Adrenal gland (tissue), 12 donors: ENCODE measurements around the gene SKOR1. TPM values are rescaled to one million over a fixed set of nuclear protein-coding genes. Genes with fewer than 3 reads are reported as not detected.

Source experiments
- DNase-seq, 7 donors: peaks; one replicate each; pipeline ENCODE4 v3.0.0-alpha.2; 2019 to 2020
- H3K27ac ChIP-seq, 5 donors: fragments of 200-600 bp; sonication (generic) in 4 of 5; 1 replicate in 3 of 5; 2 replicates in 2 of 5; pipeline versions ENCODE4 v1.5.1 to v1.8.0; 2016 to 2020; ENCODE audit warnings: mild to moderate bottlenecking in 1 of 5
- H3K27me3 ChIP-seq: fragments of 200-600 bp; 2 replicates; pipeline ENCODE4 v1.8.0; 2021
- H3K36me3 ChIP-seq, 2 donors: fragments of 200-600 bp; replicated peaks in 1 of 2; 1 replicate in 1 of 2; 2 replicates in 1 of 2; pipeline versions ENCODE4 v1.5.1 to v1.8.0; 2018 to 2022
- H3K4me1 ChIP-seq, 2 donors: fragments of 200-600 bp; replicated peaks in 1 of 2; 1 replicate in 1 of 2; 2 replicates in 1 of 2; pipeline versions ENCODE4 v1.5.1 to v1.8.0; 2018 to 2021
- H3K4me3 ChIP-seq, 4 donors: fragments of 200-600 bp; sonication (generic) in 3 of 4; one replicate each; pipeline ENCODE4 v1.5.1; 2016 to 2018
- H3K9me3 ChIP-seq, 3 donors: fragments of 200-600 bp; sonication (generic) in 1 of 3; replicated peaks in 1 of 3; 1 replicate in 2 of 3; 2 replicates in 1 of 3; pipeline versions ENCODE4 v1.5.1 to v1.8.0; 2016 to 2021
- CTCF ChIP-seq, 6 experiments: fragments of 450-650 bp in 4 of 6; fragments of 200-600 bp in 2 of 6; sonication (generic) in 1 of 6; IDR thresholded peaks; 1 replicate in 5 of 6; 2 replicates in 1 of 6; pipeline versions ENCODE4 v1.5.1 to v1.8.0; 2016 to 2021; ENCODE audit warnings: antibody characterized with exemption in 6 of 6, mild to moderate bottlenecking in 2 of 6, moderate library complexity in 1 of 6
- POLR2A ChIP-seq, 2 donors: fragments of 450-650 bp; IDR thresholded peaks; one replicate each; pipeline ENCODE4 v1.6.1; 2017; ENCODE audit warnings: antibody characterized with exemption in 2 of 2, mild to moderate bottlenecking in 2 of 2, moderate library complexity in 1 of 2
- WGBS, 4 donors: extraction: QIAGEN DNeasy Blood & Tissue Kit in 2 of 4; methylation state at CpG; one replicate each; pipeline versions ENCODE4 v1.1.5 to v1.1.7; 2013 to 2017; 5-methylcytosine and 5-hydroxymethylcytosine counted together
- intact Hi-C, 2 donors: fragments of 100-400 bp; cut with DNase I; formaldehyde crosslinking; loops; one replicate each; pipeline versions ENCODE4 v1.14.1 to v1.15.0; 2022 to 2023
- polyA plus RNA-seq, 3 donors: library from polyadenylated mRNA; stranded (reverse); fragments of 200-250 nt in 2 of 3; fragments of 350-450 nt in 1 of 3; fragmentation: Illumina TruSeq in 1 of 3; extraction: RNeasy Lipid Tissue Mini Kit (QIAGEN cat#74804) in 1 of 3; gene quantifications; one replicate each; pipeline ENCODE4 v1.2.3, GENCODE V29; 2013 to 2014
- total RNA-seq, 9 donors: library from RNA; depleted of rRNA in 4 of 9; stranded (reverse); fragments of >200 nt in 4 of 9; fragments of 120-200 nt in 1 of 9; fragmentation: NEBNext Ultra II Directional in 1 of 9; extraction: Animal tissue kit (Norgen Biotek cat#: 25700) in 1 of 9; gene quantifications; one replicate each; pipeline versions ENCODE4 v1.1.0 to v1.2.4, GENCODE V29; 2013 to 2023
- donor health status: healthy with polysubstance abuse.
- donor health status: Bipolar disorder and iron deficiency.
- donor health status: DM: yes; HTN: yes; CAD: no.
- donor health status: DM: no; HTN: no; CAD: no.
- donor health status: DM: no; HTN: no; CAD: no.
- donor health status: DM: yes; HTN: yes; CAD: no.

The SKOR1 gene
- total and polyA plus RNA-seq, 12 donors: 0.17 to 1.3 (median 0.53) TPM; not detected in 1

- intact Hi-C loops: loop anchor here (5.0 to 10.0 kb wide), 4 partner anchors 315 to 895 kb away; partner anchors contain the start of gene C15orf61 (in 1 of the 2)
- Histone ChIP-seq H3K9me3 (no peaks in the 10 kb centered on the region), H3K4me1 (peaks cover 0 to 35% of the 10 kb centered on the region in 2 donors), H3K4me3 (peak within 1 kb of the TSS; percentile 46 to 89 (median 61)), H3K27ac (peak within 1 kb of the TSS; percentile 95 to 99 (median 96)), H3K27me3 (peaks cover 5% of the 10 kb centered on the region), H3K36me3 (no peaks in the 10 kb centered on the region)
- 0% methylated on average over 25 to 62 of the region's 62 CpGs for WGBS, 4 donors
- no peak for TF ChIP-seq CTCF (IDR thresholded peaks at IDR 0.05)
- peak; percentile 78 to 91 for TF ChIP-seq POLR2A (IDR thresholded peaks at IDR 0.05)
- DNase-seq: peak; percentile 92 to 98 (median 95)
Observed at GRCh38 chr15:67839929-67840748, 14.8 kb downstream of the SKOR1 start, which contains the start of gene RNU6-1. Gene RNU6-1, minus strand, starts transcription at chr15:67840045.

- H3K27ac ChIP-seq: peak overlapping the region; percentile 95 to 99 (median 96)
- intact Hi-C loops: no loop called here
- no peaks in the 10 kb centered on the region for H3K9me3 ChIP-seq
- peak overlapping the region; percentile 46 to 89 (median 61) for H3K4me3 ChIP-seq
- H3K4me1 ChIP-seq: peaks cover 0 to 28% of the 10 kb centered on the region in 2 donors
- WGBS, 4 donors: 7 to 21% (median 13%) methylated on average over 14 to 17 of the region's 17 CpGs
- TF ChIP-seq CTCF (IDR thresholded peaks at IDR 0.05): no peak
- no peak for TF ChIP-seq POLR2A (IDR thresholded peaks at IDR 0.05)
- H3K36me3 ChIP-seq: no peaks in the 10 kb centered on the region
- H3K27me3 ChIP-seq: no peaks in the 10 kb centered on the region
- DNase-seq: peak in 4 of 7 donors; percentile 45 to 73 (median 51)
Observed at GRCh38 chr15:67840749-67841512, 15.6 kb downstream of the SKOR1 start.

- peaks cover 0 to 24% of the 10 kb centered on the region in 2 donors for H3K4me1 ChIP-seq
Observed at GRCh38 chr15:67841513-67841762, 16.1 kb downstream of the SKOR1 start.

More at GRCh38 chr15:67841513-67841762, 16.1 kb downstream of the SKOR1 start:
- no peaks in the 10 kb centered on the region for H3K27me3 ChIP-seq
- DNase-seq: no peak
- 61 to 88% (median 67%) methylated on average over 4 of the region's 4 CpGs for WGBS, 4 donors
- intact Hi-C loops: no loop called here
- no peaks in the 10 kb centered on the region for H3K36me3 ChIP-seq
- H3K4me3 ChIP-seq: peak overlapping the region in 1 of 4 donors; percentile 67
- H3K9me3 ChIP-seq: no peaks in the 10 kb centered on the region
- TF ChIP-seq CTCF (IDR thresholded peaks at IDR 0.05) (no peak), POLR2A (IDR thresholded peaks at IDR 0.05) (no peak)
- peak overlapping the region in 2 of 5 donors; percentile 96 to 99 for H3K27ac ChIP-seq
